Liver (tissue), 9 donors: ENCODE data around the gene CBFA2T2. TPM values are rescaled to one million over a fixed set of nuclear protein-coding genes. Genes with fewer than 3 reads are reported as not detected.
A peak's percentile ranks its signal among the peaks of the same experiment; 100 is the strongest.

Source experiments
- DNase-seq: peaks from one replicate; pipeline ENCODE4 v3.0.0-alpha.2; 2017; ENCODE audit warnings: low spot score
- H3K27ac ChIP-seq, 2 donors: one replicate each; pipeline ENCODE4 v1.7.0; 2013; ENCODE audit warnings: inconsistent platforms in 2 of 2, low read length in 2 of 2, control low read depth in 1 of 2, low read depth in 1 of 2, mild to moderate bottlenecking in 1 of 2
- H3K27me3 ChIP-seq, 4 donors: one replicate each; pipeline versions ENCODE4 v1.6.1 to v1.7.0; 2013; ENCODE audit warnings: low read length in 3 of 4, inconsistent platforms in 1 of 4, mild to moderate bottlenecking in 1 of 4, moderate library complexity in 1 of 4; ENCODE audit not compliant: control insufficient read depth in 4 of 4, insufficient read depth in 4 of 4
- H3K36me3 ChIP-seq, 4 donors: one replicate each; pipeline versions ENCODE4 v1.6.1 to v1.7.0; 2013; ENCODE audit warnings: low read length in 3 of 4, mild to moderate bottlenecking in 3 of 4, low read depth in 1 of 4, moderate library complexity in 1 of 4; ENCODE audit not compliant: control insufficient read depth in 4 of 4, insufficient read depth in 3 of 4
- H3K4me1 ChIP-seq, 4 donors: one replicate each; pipeline versions ENCODE4 v1.6.1 to v1.7.0; 2013; ENCODE audit warnings: low read length in 3 of 4, mild to moderate bottlenecking in 3 of 4, moderate library complexity in 1 of 4; ENCODE audit not compliant: control insufficient read depth in 4 of 4, insufficient read depth in 4 of 4
- H3K4me3 ChIP-seq, 3 donors: one replicate each; pipeline versions ENCODE4 v1.6.1 to v1.7.0; 2013; ENCODE audit warnings: low read length in 3 of 3, control low read depth in 1 of 3, low read depth in 1 of 3, mild to moderate bottlenecking in 1 of 3
- H3K9ac ChIP-seq, 2 donors: one replicate each; pipeline ENCODE4 v1.7.0; 2013; ENCODE audit warnings: low read length in 2 of 2, mild to moderate bottlenecking in 2 of 2, moderate library complexity in 2 of 2, control low read depth in 1 of 2, low read depth in 1 of 2
- H3K9me3 ChIP-seq, 4 donors: one replicate each; pipeline versions ENCODE4 v1.6.1 to v1.7.0; 2013; ENCODE audit warnings: low read length in 3 of 4; ENCODE audit not compliant: control insufficient read depth in 4 of 4
- ATF3 ChIP-seq: IDR thresholded peaks from 2 replicates; pipeline ENCODE4 v1.6.1; 2016; ENCODE audit warnings: antibody characterized with exemption
- CTCF ChIP-seq: fragments of 150-350 bp; IDR thresholded peaks from 2 replicates; pipeline ENCODE4 v1.5.1; 2017; ENCODE audit warnings: improper control_type of control experiment, low read depth, low read length; ENCODE audit not compliant: missing input control
- EGR1 ChIP-seq, 2 donors: IDR thresholded peaks; 2 replicates each; pipeline ENCODE4 v1.6.1; 2016 to 2018; ENCODE audit warnings: antibody characterized with exemption in 2 of 2, low read depth in 2 of 2
- FOXA1 ChIP-seq: IDR thresholded peaks from 2 replicates; pipeline ENCODE4 v1.6.1; 2016; ENCODE audit warnings: antibody characterized with exemption
- FOXA2 ChIP-seq: IDR thresholded peaks from 2 replicates; pipeline ENCODE4 v1.6.1; 2016; ENCODE audit warnings: antibody characterized with exemption
- GABPA ChIP-seq, 2 donors: IDR thresholded peaks in 1 of 2; conservative IDR thresholded peaks in 1 of 2; 2 replicates each; pipeline ENCODE4 v1.6.1; 2016; ENCODE audit warnings: antibody characterized with exemption in 2 of 2, mild to moderate bottlenecking in 1 of 2, moderate library complexity in 1 of 2
- HNF4A ChIP-seq, 2 donors: conservative IDR thresholded peaks; 2 replicates each; pipeline ENCODE4 v1.6.1; 2016; ENCODE audit warnings: antibody characterized with exemption in 2 of 2, mild to moderate bottlenecking in 2 of 2
- HNF4G ChIP-seq: IDR thresholded peaks from 2 replicates; pipeline ENCODE4 v1.6.1; 2016; ENCODE audit warnings: antibody characterized with exemption
- JUND ChIP-seq, 2 donors: IDR thresholded peaks; 2 replicates each; pipeline ENCODE4 v1.6.1; 2016; ENCODE audit warnings: antibody characterized with exemption in 2 of 2
- MAX ChIP-seq: IDR thresholded peaks from 2 replicates; pipeline ENCODE4 v1.6.1; 2016; ENCODE audit warnings: antibody characterized with exemption
- NR2F2 ChIP-seq: IDR thresholded peaks from 2 replicates; pipeline ENCODE4 v1.6.1; 2016; ENCODE audit warnings: antibody characterized with exemption
- RAD21 ChIP-seq, 2 donors: IDR thresholded peaks; 2 replicates each; pipeline ENCODE4 v1.6.1; 2016; ENCODE audit warnings: antibody characterized with exemption in 2 of 2, mild to moderate bottlenecking in 2 of 2
- REST ChIP-seq: IDR thresholded peaks from 2 replicates; pipeline ENCODE4 v1.6.1; 2016; ENCODE audit warnings: antibody characterized with exemption, mild to moderate bottlenecking
- RXRA ChIP-seq, 2 donors: IDR thresholded peaks; 2 replicates each; pipeline ENCODE4 v1.6.1; 2017 to 2018; ENCODE audit warnings: antibody characterized with exemption in 2 of 2, mild to moderate bottlenecking in 1 of 2
- SP1 ChIP-seq: IDR thresholded peaks from 2 replicates; pipeline ENCODE4 v1.6.1; 2018; ENCODE audit warnings: antibody characterized with exemption, mild to moderate bottlenecking
- TAF1 ChIP-seq: conservative IDR thresholded peaks from 2 replicates; pipeline ENCODE4 v1.6.1; 2016; ENCODE audit warnings: antibody characterized with exemption, mild to moderate bottlenecking
- YY1 ChIP-seq: IDR thresholded peaks from 2 replicates; pipeline ENCODE4 v1.6.1; 2016; ENCODE audit warnings: antibody characterized with exemption, mild to moderate bottlenecking
- ZBTB33 ChIP-seq: IDR thresholded peaks from 2 replicates; pipeline ENCODE4 v1.6.1; 2016; ENCODE audit warnings: antibody characterized with exemption
- WGBS: extraction: QIAGEN DNeasy Blood & Tissue Kit; methylation state at CpG from one replicate; pipeline ENCODE4 v1.1.7; 2013; 5-methylcytosine and 5-hydroxymethylcytosine counted together
- polyA plus RNA-seq, 2 donors: library from polyadenylated mRNA; stranded (reverse) in 1 of 2; unstranded in 1 of 2; fragments of 200-250 nt in 1 of 2; fragments of >200 nt in 1 of 2; fragmentation: Nextera tagmentation in 1 of 2; extraction: Ambion mirVana in 1 of 2; gene quantifications; one replicate each; pipeline versions ENCODE4 v1.2.1 to v1.2.3, GENCODE V29; 2013 to 2015
- total RNA-seq, 2 donors: library from RNA; depleted of rRNA; stranded (reverse); fragments of >200 nt; gene quantifications; one replicate each; pipeline ENCODE4 v1.2.3, GENCODE V29; 2014
- donor health status: healthy.
- donor health status: healthy.
- donor health status: healthy.
- donor health status: healthy.
- donor health status: healthy.

Gene CBFA2T2
- total and polyA plus RNA-seq, 4 donors: 2.0 to 5.5 (median 5.3) TPM

GRCh38 chr20:33515569-33516216, 25.8 kb downstream of the CBFA2T2 start:
- TF ChIP-seq HNF4A (conservative IDR thresholded peaks at IDR 0.05): no peak
- peak; percentile 19 to 59 for TF ChIP-seq RAD21 (IDR thresholded peaks at IDR 0.05)
- peak; percentile 7 for TF ChIP-seq CTCF
- H3K4me1 ChIP-seq: peaks cover 2 to 11% (median 7%) of the 10 kb centered on the region in 4 donors
- H3K9ac ChIP-seq: no peak overlapping the region
- no peak overlapping the region for H3K4me3 ChIP-seq
- no peaks in the 10 kb centered on the region for H3K9me3 ChIP-seq
- WGBS: 86% methylated on average over 11 of the region's 11 CpGs
- no peaks in the 10 kb centered on the region for H3K36me3 ChIP-seq
- no peak overlapping the region for H3K27ac ChIP-seq
- H3K27me3 ChIP-seq: no peaks in the 10 kb centered on the region
- DNase-seq: no peak

GRCh38 chr20:33516882-33517281, 27.0 kb downstream of the CBFA2T2 start:
- no peaks in the 10 kb centered on the region for H3K9me3 ChIP-seq
- H3K9ac ChIP-seq: no peak overlapping the region
- H3K27ac ChIP-seq: no peak overlapping the region
- no peak for TF ChIP-seq ATF3
- no peak for TF ChIP-seq ZBTB33
- no peak for TF ChIP-seq FOXA1
- TF ChIP-seq MAX: no peak
- no peak for TF ChIP-seq CTCF
- TF ChIP-seq TAF1: no peak
- no peak for TF ChIP-seq FOXA2
- no peak for TF ChIP-seq RXRA (IDR thresholded peaks at IDR 0.05)
- no peak for TF ChIP-seq HNF4G
- no peak for TF ChIP-seq RAD21 (IDR thresholded peaks at IDR 0.05)
- TF ChIP-seq EGR1 (IDR thresholded peaks at IDR 0.05; ENCODE audit: low read depth in 2 of 2): no peak
- TF ChIP-seq GABPA (IDR thresholded peaks at IDR 0.05 in 1 of 2, conservative IDR thresholded peaks at IDR 0.05 in 1 of 2): no peak
- no peak for TF ChIP-seq REST
- no peak for TF ChIP-seq YY1
- no peak for TF ChIP-seq HNF4A (conservative IDR thresholded peaks at IDR 0.05)
- no peak for TF ChIP-seq SP1
- no peak for TF ChIP-seq NR2F2
- TF ChIP-seq JUND (IDR thresholded peaks at IDR 0.05): no peak
- no peak overlapping the region for H3K4me3 ChIP-seq
- no peaks in the 10 kb centered on the region for H3K27me3 ChIP-seq
- H3K4me1 ChIP-seq: peaks cover 2 to 11% (median 7%) of the 10 kb centered on the region in 4 donors
- 28% methylated on average over 1 of the region's 1 CpG for WGBS
- no peak for DNase-seq
- H3K36me3 ChIP-seq: no peaks in the 10 kb centered on the region
